HCT116 (cell line): Measurements from ENCODE around the gene C2CD2L.
A peak's percentile ranks its signal among the peaks of the same experiment; 100 is the strongest.

Experiments used
- CEBPB ChIP-seq: IDR thresholded peaks from 2 replicates; pipeline ENCODE4 v1.6.1; 2012; ENCODE audit warnings: low read depth
- EZH2 ChIP-seq: fragments of 200-600 bp; sonication (generic); IDR thresholded peaks from 2 replicates; pipeline ENCODE4 v1.6.1; 2017; ENCODE audit warnings: antibody characterized with exemption, mixed run types
- EZH2phosphoT487 ChIP-seq: fragments of 200-600 bp; IDR thresholded peaks from 2 replicates; pipeline ENCODE4 v1.6.1; 2018; ENCODE audit warnings: antibody characterized with exemption, borderline replicate concordance
- FOSL1 ChIP-seq: IDR thresholded peaks from 2 replicates; pipeline ENCODE4 v1.6.1; 2012; ENCODE audit warnings: low read depth
- POLR2A ChIP-seq: IDR thresholded peaks from 2 replicates; pipeline ENCODE4 v1.7.0; 2011; ENCODE audit warnings: borderline replicate concordance; ENCODE audit not compliant: insufficient read depth, insufficient read length; ENCODE audit errors: extremely low read depth
- POLR2AphosphoS5 ChIP-seq: IDR thresholded peaks from 2 replicates; pipeline ENCODE4 v1.6.1; 2011; ENCODE audit warnings: mild to moderate bottlenecking, low read depth, low read length, moderate library complexity
- SRF ChIP-seq: IDR thresholded peaks from 2 replicates; pipeline ENCODE4 v1.6.1; 2012; ENCODE audit warnings: low read depth
- TCF7L2 ChIP-seq: IDR thresholded peaks from 2 replicates; pipeline ENCODE4 v1.7.0; 2011; ENCODE audit warnings: borderline replicate concordance, inconsistent platforms; ENCODE audit not compliant: insufficient read depth, insufficient read length; ENCODE audit errors: extremely low read depth
- YY1 ChIP-seq: IDR thresholded peaks from 2 replicates; pipeline ENCODE4 v1.6.1; 2011; ENCODE audit warnings: low read length, low read depth, moderate library complexity, mild to moderate bottlenecking; ENCODE audit not compliant: insufficient replicate concordance; ENCODE audit errors: extremely low read depth
- ZFX ChIP-seq: fragments of 450-650 bp; IDR thresholded peaks from 2 replicates; pipeline ENCODE4 v1.6.1; 2017
- ZNF274 ChIP-seq: fragments of 200-500 bp; sonication (Bioruptor generic); IDR thresholded peaks from 2 replicates; pipeline ENCODE4 v1.6.1; 2014; ENCODE audit warnings: mild to moderate bottlenecking, low read depth, low read length, inconsistent platforms
- TF ChIP-seq, protein P1 (sequence below), 3 experiments: fragments of 200-600 bp in 1 of 3; sonication (generic) in 1 of 3; IDR thresholded peaks in 2 of 3; conservative IDR thresholded peaks in 1 of 3; 2 replicates each; pipeline ENCODE4 v1.5.1; 2012 to 2017; ENCODE audit warnings: low read depth in 2 of 3, low read length in 2 of 3, antibody characterized with exemption in 1 of 3, borderline replicate concordance in 1 of 3, control low read depth in 1 of 3, mild to moderate bottlenecking in 1 of 3, mixed read lengths in 1 of 3, mixed run types in 1 of 3, moderate library complexity in 1 of 3; ENCODE audit not compliant: insufficient read depth in 1 of 3
- TF ChIP-seq, protein P2 (sequence below): IDR thresholded peaks from 2 replicates; pipeline ENCODE4 v1.6.1; 2012

DNA sequence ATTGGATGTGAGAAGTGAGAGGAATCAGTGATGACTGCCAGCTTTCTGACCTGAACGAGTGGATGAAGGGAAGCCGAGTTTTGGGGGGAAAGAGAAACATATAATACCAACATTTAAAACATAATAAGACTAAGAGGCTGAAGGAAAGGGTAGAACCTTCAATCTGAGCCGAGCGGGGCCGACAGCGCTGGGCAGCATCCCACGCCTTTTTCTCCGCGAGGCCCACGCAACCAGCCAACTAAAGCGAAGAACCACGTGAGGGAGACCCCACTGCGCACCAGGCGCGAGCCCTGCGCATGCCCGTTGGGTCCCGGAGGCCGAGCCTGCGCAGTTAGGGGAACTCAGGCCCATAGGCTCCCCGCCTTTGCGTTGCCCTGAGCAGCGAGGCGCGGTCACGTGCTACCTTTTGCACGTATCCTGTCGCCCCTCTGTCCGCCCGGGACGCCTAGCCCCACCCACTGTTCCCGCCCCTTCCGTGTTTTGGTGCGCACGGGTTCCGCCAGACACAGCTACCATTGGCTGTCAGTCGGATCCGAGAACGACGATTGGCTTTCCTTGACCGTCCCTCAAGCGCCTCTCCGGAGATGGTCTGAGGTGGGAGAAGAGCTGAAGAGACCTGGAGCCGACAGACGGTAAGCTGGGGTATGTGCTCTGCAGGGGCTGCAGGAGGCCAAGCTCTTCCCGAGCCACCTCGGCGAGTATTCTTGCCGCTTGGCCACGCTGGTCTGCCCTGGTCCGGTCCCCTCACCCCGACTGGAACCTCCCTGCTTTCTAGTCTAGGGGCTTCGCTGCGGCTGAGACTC lies 14.1 kb downstream of the C2CD2L start, which contains the start of gene HINFP:
- TF ChIP-seq YY1 (no peak), TCF7L2 (peak; percentile 30), SRF (no peak), ZFX (peak; percentile 15; the same call in 1 of the 2 replicates), EZH2 (no peak), FOSL1 (no peak), POLR2AphosphoS5 (peak; percentile 87), POLR2A (peak; percentile 84), CEBPB (no peak), EZH2phosphoT487 (no peak), ZNF274 (no peak)
- TF ChIP-seq, protein P1, sequence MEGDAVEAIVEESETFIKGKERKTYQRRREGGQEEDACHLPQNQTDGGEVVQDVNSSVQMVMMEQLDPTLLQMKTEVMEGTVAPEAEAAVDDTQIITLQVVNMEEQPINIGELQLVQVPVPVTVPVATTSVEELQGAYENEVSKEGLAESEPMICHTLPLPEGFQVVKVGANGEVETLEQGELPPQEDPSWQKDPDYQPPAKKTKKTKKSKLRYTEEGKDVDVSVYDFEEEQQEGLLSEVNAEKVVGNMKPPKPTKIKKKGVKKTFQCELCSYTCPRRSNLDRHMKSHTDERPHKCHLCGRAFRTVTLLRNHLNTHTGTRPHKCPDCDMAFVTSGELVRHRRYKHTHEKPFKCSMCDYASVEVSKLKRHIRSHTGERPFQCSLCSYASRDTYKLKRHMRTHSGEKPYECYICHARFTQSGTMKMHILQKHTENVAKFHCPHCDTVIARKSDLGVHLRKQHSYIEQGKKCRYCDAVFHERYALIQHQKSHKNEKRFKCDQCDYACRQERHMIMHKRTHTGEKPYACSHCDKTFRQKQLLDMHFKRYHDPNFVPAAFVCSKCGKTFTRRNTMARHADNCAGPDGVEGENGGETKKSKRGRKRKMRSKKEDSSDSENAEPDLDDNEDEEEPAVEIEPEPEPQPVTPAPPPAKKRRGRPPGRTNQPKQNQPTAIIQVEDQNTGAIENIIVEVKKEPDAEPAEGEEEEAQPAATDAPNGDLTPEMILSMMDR (IDR thresholded peaks at IDR 0.05 in 2 of 3, conservative IDR thresholded peaks at IDR 0.05 in 1 of 3; ENCODE audit: borderline replicate concordance in 1 of 3, insufficient read depth in 1 of 3, low read depth in 2 of 3, low read length in 2 of 3): no peak
- TF ChIP-seq, protein P2, sequence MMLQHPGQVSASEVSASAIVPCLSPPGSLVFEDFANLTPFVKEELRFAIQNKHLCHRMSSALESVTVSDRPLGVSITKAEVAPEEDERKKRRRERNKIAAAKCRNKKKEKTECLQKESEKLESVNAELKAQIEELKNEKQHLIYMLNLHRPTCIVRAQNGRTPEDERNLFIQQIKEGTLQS: no peak
